ENCODE data around the gene IMMP2L.

The IMMP2L gene

DNA sequence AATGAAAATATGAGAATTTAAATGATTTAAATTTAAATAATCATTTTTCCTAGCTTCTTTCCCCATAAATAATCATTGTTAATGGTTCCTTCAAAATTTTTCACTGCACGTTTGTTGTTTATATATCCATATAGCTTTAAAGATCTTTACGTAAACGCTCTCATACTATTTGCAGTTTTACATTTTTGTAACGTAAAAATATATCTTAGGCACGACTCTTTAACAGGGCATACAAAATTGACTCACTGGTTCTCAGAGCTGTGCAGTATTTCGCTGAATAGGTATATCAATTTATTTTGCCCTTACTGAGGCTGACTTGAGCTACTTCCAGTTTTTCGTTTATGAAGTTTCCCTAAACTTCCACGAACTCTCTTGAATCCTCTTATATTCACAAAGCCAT lies 365.6 kb downstream of the IMMP2L start:
- Histone ChIP-seq H3K4me1 (ENCODE audit: insufficient read depth, low read length) (peaks cover 3% of the 10 kb centered on the region; the same call in 1 of the 2 replicates), H3K9me3 (ENCODE audit: control insufficient read depth, insufficient read depth, low read length) (no peaks in the 10 kb centered on the region), H3K36me3 (ENCODE audit: insufficient read depth, low read length) (no peaks in the 10 kb centered on the region), H3K9ac (ENCODE audit: low read depth, low read length) (no peak overlapping the region)

DNA sequence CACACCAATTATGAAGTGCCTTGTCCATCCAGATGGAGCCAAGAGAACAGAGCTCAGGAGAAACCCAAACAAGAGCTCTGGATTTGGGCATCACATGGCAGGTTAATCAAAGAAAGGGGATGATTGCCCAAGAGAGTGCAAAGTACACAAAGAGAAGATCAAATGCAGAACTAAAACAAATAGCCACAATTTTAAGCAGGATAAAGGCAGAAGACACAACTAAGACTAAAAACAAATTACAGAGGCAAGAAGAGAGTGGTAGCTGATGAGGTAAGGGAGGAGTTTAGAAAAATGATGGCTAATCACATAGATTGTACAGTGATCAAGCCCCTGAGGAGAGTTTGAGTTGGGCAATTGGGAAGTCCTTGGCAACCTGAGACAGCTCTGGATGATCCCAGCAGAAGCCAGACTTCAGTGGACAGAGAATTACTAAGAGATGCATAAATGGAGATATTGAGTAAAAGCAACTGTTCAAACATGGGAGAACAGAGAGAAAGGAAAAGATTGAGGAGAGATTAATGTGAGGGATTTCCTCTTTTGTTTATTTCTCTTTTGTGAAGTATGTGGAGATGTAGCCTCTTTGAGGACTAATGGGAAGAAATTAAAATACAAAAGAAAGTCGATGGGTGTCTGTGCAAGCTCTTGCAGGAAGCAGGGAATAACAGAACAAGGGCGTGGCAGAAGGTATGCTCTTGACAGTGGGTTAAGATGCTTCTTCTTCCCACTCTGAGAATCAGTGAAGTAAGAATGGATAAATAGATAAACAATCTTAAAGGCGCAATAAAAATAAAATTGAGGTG lies 369.5 kb downstream of the IMMP2L start:
- no peak overlapping the region for H3K9ac ChIP-seq (ENCODE audit: low read depth, low read length)
- H3K9me3 ChIP-seq (ENCODE audit: control insufficient read depth, insufficient read depth, low read length) = no peaks in the 10 kb centered on the region
- H3K4me1 ChIP-seq (ENCODE audit: insufficient read depth, low read length) = peaks cover 3% of the 10 kb centered on the region; the same call in 1 of the 2 replicates
- H3K36me3 ChIP-seq (ENCODE audit: insufficient read depth, low read length) = no peaks in the 10 kb centered on the region

DNA sequence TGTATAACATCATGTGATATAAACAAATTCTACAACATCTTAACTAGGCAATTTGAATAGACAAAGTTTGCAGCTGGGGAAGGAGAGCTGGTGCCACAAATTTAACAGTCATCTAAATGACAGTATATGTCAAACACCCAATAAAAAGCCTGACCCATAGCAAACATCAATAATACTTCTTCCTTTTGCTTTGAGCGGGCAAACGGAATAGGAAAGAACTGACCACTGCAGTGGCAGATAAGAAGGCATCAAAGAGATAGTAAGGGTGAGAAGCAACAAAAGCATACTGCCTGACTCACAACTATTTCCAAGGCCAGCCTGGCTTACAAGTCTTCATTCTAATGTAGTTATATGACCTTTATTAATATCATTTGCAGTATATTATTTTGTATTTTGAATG lies 371.5 kb downstream of the IMMP2L start:
- H3K4me1 ChIP-seq (ENCODE audit: insufficient read depth, low read length) = peaks cover 3% of the 10 kb centered on the region; the same call in 1 of the 2 replicates
- H3K9me3 ChIP-seq (ENCODE audit: control insufficient read depth, insufficient read depth, low read length) = no peaks in the 10 kb centered on the region
- H3K36me3 ChIP-seq (ENCODE audit: insufficient read depth, low read length) = no peaks in the 10 kb centered on the region
- H3K9ac ChIP-seq (ENCODE audit: low read depth, low read length) = no peak overlapping the region

DNA sequence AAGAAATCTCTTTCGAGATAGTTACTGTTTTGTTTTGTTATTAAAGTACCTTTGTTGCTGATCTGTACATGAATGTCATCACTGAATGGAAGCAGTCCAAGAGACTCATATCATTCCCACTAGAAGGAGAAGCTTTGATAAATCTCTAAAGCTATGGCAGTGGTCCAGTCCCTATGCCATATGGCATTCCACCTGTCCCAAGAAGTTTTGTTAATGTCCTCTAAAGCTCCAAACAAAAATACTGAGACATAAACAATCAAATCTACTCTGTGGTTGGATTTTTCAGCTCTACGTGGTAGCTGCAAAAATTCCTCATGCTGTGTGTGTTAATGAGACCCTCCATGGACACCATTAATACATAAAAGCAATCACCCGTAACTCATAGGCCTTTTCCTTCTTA lies 377.3 kb downstream of the IMMP2L start:
- Histone ChIP-seq H3K36me3 (ENCODE audit: insufficient read depth, low read length) (no peaks in the 10 kb centered on the region), H3K9me3 (ENCODE audit: control insufficient read depth, insufficient read depth, low read length) (no peaks in the 10 kb centered on the region), H3K9ac (ENCODE audit: low read depth, low read length) (no peak overlapping the region), H3K4me1 (ENCODE audit: insufficient read depth, low read length) (no peaks in the 10 kb centered on the region)

DNA sequence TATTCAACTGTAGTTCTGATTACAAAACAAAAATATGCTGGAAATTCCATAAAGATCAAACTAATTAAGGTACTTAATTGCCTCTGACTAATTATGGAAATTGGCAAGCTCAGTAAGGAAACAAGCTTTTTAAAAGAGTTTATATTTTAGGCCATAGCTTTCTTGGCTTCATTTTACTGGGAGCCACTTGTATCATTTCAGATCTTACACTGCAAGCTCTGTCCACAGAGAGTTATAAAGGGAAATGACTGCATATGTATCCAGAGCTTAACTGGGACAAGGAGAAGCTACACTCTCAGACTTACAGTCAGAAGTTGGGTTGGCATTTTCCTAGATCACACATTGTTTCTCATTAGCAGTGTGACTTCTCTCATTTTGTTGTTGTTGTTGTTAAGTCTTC lies 379.0 kb downstream of the IMMP2L start:
- no peaks in the 10 kb centered on the region for H3K9me3 ChIP-seq (ENCODE audit: control insufficient read depth, insufficient read depth, low read length)
- H3K4me1 ChIP-seq (ENCODE audit: insufficient read depth, low read length) = no peaks in the 10 kb centered on the region
- no peaks in the 10 kb centered on the region for H3K36me3 ChIP-seq (ENCODE audit: insufficient read depth, low read length)
- H3K9ac ChIP-seq (ENCODE audit: low read depth, low read length) = no peak overlapping the region

DNA sequence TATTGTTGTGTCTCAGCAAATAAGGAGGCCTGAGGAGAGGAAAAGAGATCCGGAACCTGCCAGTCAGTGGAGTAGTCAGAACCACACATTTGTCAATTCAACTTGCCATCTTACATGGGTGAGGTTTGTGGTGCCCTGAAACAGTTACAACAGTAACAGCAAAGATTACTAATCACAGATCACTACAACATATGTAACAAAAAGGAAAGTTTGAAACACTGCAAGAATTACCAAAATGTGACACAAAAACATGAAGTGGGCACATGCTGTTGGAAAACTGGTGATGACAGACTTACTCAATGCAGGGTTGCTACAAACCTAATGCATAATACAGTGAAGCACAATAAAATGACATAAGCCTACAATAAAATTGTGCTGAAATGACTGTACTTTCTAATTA lies 382.0 kb downstream of the IMMP2L start:
- no peaks in the 10 kb centered on the region for H3K4me1 ChIP-seq (ENCODE audit: insufficient read depth, low read length)
- H3K9ac ChIP-seq (ENCODE audit: low read depth, low read length) = no peak overlapping the region
- no peaks in the 10 kb centered on the region for H3K9me3 ChIP-seq (ENCODE audit: control insufficient read depth, insufficient read depth, low read length)
- no peaks in the 10 kb centered on the region for H3K36me3 ChIP-seq (ENCODE audit: insufficient read depth, low read length)

DNA sequence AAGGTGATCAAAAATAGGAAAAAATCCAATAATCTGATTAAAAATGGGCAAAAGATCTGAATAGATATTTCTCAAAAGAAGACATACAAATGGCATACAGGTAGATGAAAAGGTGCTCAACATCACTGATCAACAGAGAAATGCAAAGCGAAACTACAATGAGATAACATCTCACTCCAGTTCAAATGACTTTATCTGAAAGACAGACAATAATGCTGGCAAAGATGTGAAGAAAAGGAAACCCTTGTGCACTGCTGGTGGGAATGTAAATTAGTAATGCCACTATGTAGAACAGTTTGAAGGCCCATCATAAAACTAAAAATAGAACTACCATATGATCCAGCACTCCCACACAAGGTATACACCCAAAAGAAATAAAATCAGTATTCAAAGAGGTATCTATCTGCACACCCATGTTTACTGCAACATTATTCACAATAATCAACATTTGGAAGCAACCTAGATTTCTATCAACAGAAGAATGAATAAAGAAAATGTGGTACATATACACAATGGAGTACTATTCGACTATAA lies 386.3 kb downstream of the IMMP2L start:
- no peak overlapping the region for H3K9ac ChIP-seq (ENCODE audit: low read depth, low read length)
- H3K36me3 ChIP-seq (ENCODE audit: insufficient read depth, low read length) = no peaks in the 10 kb centered on the region
- H3K4me1 ChIP-seq (ENCODE audit: insufficient read depth, low read length) = no peaks in the 10 kb centered on the region
- no peaks in the 10 kb centered on the region for H3K9me3 ChIP-seq (ENCODE audit: control insufficient read depth, insufficient read depth, low read length)

DNA sequence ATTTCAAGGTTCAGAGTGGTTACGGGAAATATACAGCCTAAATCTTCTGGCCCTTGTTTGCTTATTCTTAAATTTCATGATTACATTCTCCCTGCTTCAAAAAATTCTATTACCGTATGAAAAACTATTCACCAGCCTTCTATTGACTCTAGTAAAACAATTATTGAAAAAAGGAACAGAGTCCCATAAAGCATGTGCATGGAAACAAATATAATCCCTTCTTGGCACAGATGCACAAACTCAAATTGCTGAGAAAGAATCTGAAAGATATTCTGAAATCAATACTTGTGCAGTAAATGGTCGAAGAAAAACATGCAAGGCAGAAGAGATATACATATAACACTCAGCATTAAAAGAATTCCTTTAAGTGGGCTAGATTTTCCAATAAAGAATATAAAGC lies 387.8 kb downstream of the IMMP2L start:
- H3K36me3 ChIP-seq (ENCODE audit: insufficient read depth, low read length) = no peaks in the 10 kb centered on the region
- H3K9me3 ChIP-seq (ENCODE audit: control insufficient read depth, insufficient read depth, low read length) = no peaks in the 10 kb centered on the region
- no peaks in the 10 kb centered on the region for H3K4me1 ChIP-seq (ENCODE audit: insufficient read depth, low read length)
- H3K9ac ChIP-seq (ENCODE audit: low read depth, low read length) = no peak overlapping the region

DNA sequence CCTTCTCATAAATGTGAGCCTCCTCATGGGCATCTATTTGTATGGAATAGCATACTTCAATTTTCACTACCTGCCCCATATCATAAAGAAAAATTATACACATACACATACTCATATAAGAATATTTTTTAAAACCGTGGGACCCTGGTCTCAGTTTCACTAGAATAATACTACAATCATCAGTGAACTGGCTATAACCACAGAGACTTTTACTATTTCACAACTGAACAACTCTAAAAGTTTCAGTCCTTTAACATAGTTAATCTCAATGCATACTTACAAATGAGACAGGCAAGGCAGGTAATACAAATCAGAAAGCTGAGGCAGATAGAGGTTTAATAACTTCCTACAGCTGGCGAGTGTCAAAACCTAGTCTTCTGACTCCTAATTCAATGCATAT lies 388.3 kb downstream of the IMMP2L start:
- Histone ChIP-seq H3K36me3 (ENCODE audit: insufficient read depth, low read length) (no peaks in the 10 kb centered on the region), H3K9me3 (ENCODE audit: control insufficient read depth, insufficient read depth, low read length) (no peaks in the 10 kb centered on the region), H3K4me1 (ENCODE audit: insufficient read depth, low read length) (no peaks in the 10 kb centered on the region), H3K9ac (ENCODE audit: low read depth, low read length) (no peak overlapping the region)

DNA sequence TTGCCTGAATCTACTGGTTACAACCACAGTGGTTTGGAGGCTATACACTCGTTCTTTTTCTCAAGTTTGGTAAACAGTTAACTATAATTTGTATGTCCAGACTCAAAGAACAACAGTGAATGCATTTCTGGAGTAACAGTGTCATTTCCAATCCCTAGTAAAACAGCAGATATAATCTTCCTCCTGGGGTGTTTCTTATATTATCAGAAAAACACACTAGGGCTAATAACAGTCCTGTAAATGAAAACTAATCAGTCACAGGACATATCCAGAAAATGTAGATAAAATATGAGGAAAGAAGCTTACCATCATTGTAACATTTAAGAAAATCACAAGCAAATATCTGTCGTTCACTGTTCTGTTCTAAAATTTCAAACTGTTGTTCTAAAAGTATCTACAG lies 388.8 kb downstream of the IMMP2L start:
- Histone ChIP-seq H3K9me3 (ENCODE audit: control insufficient read depth, insufficient read depth, low read length) (no peaks in the 10 kb centered on the region), H3K36me3 (ENCODE audit: insufficient read depth, low read length) (no peaks in the 10 kb centered on the region), H3K9ac (ENCODE audit: low read depth, low read length) (no peak overlapping the region), H3K4me1 (ENCODE audit: insufficient read depth, low read length) (no peaks in the 10 kb centered on the region)

DNA sequence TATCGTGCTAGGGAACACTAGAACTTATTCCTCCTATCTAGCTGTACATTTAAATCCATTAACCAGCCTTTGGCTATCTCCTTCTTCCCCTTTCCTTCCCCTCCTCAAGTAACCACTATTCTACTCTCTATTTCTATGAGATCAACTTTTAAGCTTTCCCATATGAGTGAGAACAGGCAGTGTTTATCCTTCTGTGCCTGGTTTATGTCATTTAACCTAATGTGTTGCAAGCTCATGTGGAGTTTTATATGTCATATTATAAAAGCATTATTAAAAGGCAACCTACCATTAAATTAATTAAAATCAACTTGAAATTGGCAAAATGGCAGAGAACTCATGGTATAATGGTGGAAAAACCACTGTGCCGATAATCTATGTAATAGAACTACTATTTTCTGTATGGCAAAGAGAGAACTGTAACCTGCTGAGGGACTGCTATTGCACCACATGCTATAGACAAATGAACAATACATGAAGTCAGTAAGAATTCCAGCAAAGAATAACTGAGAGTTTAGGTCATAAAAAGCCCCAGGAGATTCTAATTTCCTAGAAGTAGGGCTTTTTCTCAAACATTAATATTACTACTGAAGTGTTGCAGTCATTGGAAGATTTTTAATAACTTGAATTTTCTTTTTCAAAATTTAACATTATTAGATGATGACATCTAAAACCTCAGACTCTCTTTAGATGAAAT lies 389.6 kb downstream of the IMMP2L start:
- H3K4me1 ChIP-seq (ENCODE audit: insufficient read depth, low read length) = no peaks in the 10 kb centered on the region
- no peak overlapping the region for H3K9ac ChIP-seq (ENCODE audit: low read depth, low read length)
- H3K36me3 ChIP-seq (ENCODE audit: insufficient read depth, low read length) = no peaks in the 10 kb centered on the region
- H3K9me3 ChIP-seq (ENCODE audit: control insufficient read depth, insufficient read depth, low read length) = no peaks in the 10 kb centered on the region

DNA sequence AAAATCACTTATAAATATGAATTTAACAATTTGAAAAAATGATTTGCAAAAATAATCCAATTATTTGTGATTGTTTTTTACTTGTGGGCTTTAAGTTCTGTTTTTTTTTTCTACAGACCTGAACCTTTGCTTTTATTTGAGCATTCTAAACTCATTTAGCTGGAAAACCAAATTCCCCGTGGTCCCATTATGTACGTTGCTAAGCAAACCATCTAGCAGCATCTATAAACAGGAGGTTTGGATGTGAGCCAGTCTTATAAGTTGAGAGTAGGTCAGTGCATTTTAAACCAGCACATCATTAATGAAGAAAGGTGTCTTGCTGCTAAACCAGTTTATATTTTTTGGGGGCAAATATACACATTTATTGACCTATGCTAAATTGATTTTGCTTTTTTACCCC lies 394.1 kb downstream of the IMMP2L start:
- no peaks in the 10 kb centered on the region for H3K9me3 ChIP-seq (ENCODE audit: control insufficient read depth, insufficient read depth, low read length)
- H3K9ac ChIP-seq (ENCODE audit: low read depth, low read length) = no peak overlapping the region
- H3K36me3 ChIP-seq (ENCODE audit: insufficient read depth, low read length) = no peaks in the 10 kb centered on the region
- H3K4me1 ChIP-seq (ENCODE audit: insufficient read depth, low read length) = no peaks in the 10 kb centered on the region

DNA sequence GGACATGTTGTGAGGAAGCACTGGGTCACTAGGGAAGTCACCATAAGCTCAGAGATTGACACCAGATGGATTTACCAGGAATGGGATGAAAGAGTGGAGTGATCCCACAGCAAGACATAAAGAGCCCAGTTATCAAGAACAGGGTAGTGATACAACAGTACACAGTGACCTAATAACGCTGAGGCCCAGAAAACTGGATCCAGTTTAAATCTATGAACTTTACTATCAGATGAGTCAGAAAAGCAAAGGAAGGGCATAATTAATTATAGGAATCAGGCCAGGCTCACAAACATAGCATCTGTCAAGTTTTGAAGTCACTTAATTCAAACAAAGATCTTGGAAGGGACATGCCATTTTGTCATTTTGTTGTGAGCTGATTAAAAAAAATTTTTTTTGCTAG lies 397.9 kb downstream of the IMMP2L start:
- Histone ChIP-seq H3K9ac (ENCODE audit: low read depth, low read length) (no peak overlapping the region), H3K36me3 (ENCODE audit: insufficient read depth, low read length) (no peaks in the 10 kb centered on the region), H3K9me3 (ENCODE audit: control insufficient read depth, insufficient read depth, low read length) (no peaks in the 10 kb centered on the region), H3K4me1 (ENCODE audit: insufficient read depth, low read length) (no peaks in the 10 kb centered on the region)

DNA sequence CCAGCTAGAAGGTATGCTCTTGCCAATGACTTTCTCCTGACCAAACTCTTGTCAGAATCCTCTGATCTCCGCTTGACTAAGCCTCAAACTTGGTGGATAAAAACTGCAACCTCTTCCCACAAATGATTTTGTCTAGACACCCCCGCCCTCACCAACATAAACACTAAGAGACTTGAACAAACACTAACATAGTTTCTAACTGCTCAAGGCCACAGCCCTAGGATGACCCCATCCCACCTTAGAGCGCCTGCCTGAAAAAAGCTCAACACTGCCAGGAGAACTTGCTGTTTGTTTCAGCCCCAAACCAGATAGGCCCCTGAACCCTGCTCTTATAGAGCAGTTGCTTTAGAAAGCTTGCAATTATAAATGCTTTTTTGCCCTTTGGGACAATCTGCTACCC lies 399.6 kb downstream of the IMMP2L start:
- Histone ChIP-seq H3K36me3 (ENCODE audit: insufficient read depth, low read length) (no peaks in the 10 kb centered on the region), H3K4me1 (ENCODE audit: insufficient read depth, low read length) (no peaks in the 10 kb centered on the region), H3K9me3 (ENCODE audit: control insufficient read depth, insufficient read depth, low read length) (no peaks in the 10 kb centered on the region), H3K9ac (ENCODE audit: low read depth, low read length) (no peak overlapping the region)

DNA sequence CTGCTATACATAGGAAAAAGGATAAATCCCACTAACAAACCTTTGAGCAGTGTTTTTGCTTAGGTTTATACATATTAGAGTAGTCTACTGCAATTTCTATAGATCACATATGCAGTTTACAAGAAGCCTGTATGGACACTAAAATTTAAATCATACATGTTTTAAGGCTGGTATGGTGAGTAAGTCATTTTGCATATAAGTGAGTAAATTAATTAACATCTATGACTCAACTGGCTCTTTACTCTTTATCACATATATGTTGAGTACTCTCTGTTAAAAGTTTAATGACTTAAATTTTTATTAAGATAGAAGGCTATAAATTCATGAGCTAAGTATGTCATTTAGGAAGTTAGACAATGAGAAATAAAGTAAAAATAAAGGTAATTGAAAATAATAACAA lies 402.0 kb downstream of the IMMP2L start:
- Histone ChIP-seq H3K9ac (ENCODE audit: low read depth, low read length) (no peak overlapping the region), H3K36me3 (ENCODE audit: insufficient read depth, low read length) (no peaks in the 10 kb centered on the region), H3K4me1 (ENCODE audit: insufficient read depth, low read length) (no peaks in the 10 kb centered on the region), H3K9me3 (ENCODE audit: control insufficient read depth, insufficient read depth, low read length) (peaks cover 3% of the 10 kb centered on the region)
